Effector CD8-positive, alpha-beta T cell (primary cell): ENCODE measurements around the gene TSEN15.

Experiments
- DNase-seq: peaks from one replicate; lab custom pipeline; 2025; lab: John Stamatoyannopoulos, UW

Gene TSEN15

DNA sequence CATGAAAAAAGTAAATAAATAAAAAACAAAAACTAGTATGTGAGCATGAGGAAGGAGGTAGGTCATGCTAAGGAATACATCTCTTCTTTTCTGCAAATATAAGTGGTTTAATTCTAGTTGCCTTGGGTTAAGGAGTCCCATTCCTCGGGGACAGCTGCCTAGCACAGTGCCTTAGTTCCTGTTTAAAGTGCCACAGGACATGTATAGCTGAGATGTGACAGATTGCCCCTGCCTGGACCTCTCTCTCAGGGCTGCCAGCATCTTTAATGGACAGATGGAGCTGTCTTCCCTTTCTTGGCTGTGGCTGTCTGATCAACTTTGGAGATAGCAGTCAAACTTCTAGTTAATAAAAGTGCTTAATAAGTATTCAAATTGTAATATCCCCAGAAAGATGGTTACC, 50.0 kb downstream of the TSEN15 start:
- DNase-seq, result no peak

DNA sequence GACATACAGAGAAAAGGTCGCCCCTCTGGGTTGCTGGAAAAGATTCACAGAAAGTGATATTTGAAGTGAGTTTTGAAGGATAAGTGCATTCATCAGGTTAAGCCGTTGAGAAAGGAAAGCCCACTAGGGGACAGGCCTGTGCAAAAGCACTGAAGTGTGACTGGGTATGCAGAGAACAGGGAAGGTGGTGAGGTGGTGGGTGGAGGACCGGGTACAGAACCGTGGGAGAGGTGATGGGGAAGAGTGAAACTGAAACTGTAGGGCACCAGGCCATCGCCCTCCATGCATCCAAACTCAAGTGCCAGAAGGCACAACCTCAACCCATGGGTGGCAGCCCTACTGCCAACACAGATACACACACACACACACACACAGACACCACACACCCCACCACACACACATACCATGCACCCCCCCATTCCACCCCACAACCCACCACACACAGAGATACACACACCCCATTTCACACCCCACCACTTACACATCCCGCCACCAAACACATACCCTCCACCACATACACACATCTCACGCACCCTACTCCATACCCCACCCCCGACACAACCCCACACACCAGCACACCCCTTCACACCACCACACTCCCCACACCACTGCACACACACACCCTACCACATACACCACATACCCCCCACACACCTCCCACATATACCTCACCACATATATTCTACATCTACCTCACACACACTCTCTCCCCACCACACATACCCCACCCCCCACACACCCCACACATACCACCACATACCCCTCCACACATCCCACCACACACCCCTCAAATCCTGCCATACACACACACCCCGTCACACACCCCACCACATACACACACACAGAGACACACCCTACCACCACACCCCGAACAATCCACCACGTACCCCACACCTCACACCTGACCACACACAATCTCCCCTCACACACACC, 59.0 kb downstream of the TSEN15 start:
- no peak for DNase-seq

- no peak for DNase-seq
Measured at GRCh38 chr1:184112176-184112948, 60.8 kb downstream of the TSEN15 start.

GRCh38 chr1:184113251-184113650, 61.7 kb downstream of the TSEN15 start:
- no peak for DNase-seq

DNA sequence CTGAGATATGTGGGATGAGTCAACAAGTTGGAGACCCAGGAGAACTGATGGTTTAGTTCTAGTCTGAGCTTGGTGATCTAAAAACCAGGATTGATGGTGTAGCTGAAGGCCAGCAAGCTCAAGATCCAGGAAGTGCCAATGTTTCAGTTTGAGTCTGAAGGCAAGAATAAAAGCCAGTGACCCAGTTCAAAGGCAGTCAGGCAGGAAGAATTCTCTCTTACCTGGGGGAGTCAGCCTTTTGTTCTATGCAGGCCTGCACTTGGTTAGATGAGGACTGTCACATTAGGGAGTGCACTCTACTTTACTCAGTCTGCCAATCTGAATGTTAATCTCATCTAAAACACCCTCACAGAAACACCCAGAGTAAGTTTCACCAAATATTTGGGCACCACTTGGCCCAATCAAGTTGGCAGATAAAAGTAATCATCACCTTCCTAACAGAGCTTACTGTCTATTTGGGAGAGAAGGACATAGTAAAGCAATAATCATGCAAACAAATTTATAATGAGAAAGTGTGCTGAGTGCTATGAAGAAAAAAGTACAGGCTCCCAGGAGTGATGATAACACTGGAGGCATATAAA, 63.4 kb downstream of the TSEN15 start:
- no peak for DNase-seq

DNA sequence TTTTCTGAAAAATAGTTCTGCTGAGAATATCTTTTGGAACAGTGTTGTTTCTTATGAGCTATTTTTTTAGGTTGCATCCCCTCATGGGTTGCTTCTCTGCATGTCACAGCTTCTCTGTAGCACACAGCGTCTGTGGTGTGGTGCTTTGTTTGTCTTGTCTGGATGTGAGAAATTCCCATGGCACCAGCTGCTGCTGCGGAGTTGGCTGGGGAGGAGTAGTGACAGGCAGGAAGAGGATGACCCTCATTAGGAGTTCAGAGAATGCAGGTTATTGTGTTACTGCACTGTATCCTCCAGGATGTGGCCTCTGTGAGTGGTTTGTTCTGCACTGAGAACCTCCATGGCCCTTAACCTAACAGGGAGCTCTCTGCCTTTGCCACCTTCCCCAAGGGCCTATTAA, 64.8 kb downstream of the TSEN15 start:
- no peak for DNase-seq

GRCh38 chr1:184118046-184118445, 66.5 kb downstream of the TSEN15 start:
- DNase-seq, result no peak
